Measurements from ENCODE around the gene MAFG. TPM values are rescaled to one million over a fixed set of nuclear protein-coding genes. Genes with fewer than 3 reads are reported as not detected.

The MAFG gene
- total and polyA plus RNA-seq, 2 of the 13 experiments (the other 11 are each of a cell fraction or from before 2014, with no cell fraction given): 14.5 to 20.0 TPM

GRCh38 chr17:81926451-81927151 lies 934 bp downstream of the MAFG start (continued):
- TF ChIP-seq POGK (CRISPR knock-in tag; conservative IDR thresholded peaks at IDR 0.05) (0 out of 2 replicates have a peak, but pooled peaks have one; percentile 5), ZNF775 (CRISPR knock-in tag; IDR thresholded peaks at IDR 0.05; ENCODE audit: borderline replicate concordance) (no peak), ZNF230 (CRISPR knock-in tag; IDR thresholded peaks at IDR 0.05) (0 out of 2 replicates have a peak, but pooled peaks have one; percentile 58), ZNF180 (CRISPR knock-in tag; IDR thresholded peaks at IDR 0.05; ENCODE audit: borderline replicate concordance, low read depth) (no peak), ADNP (CRISPR knock-in tag; IDR thresholded peaks at IDR 0.05) (no peak), SALL1 (CRISPR knock-in tag; IDR thresholded peaks at IDR 0.05) (peak; percentile 64), ZNF484 (CRISPR knock-in tag; IDR thresholded peaks at IDR 0.05; ENCODE audit: borderline replicate concordance, low read depth) (no peak), ZNF10 (CRISPR knock-in tag; IDR thresholded peaks at IDR 0.05; ENCODE audit: borderline replicate concordance, low read depth) (no peak), SP2 (CRISPR knock-in tag; IDR thresholded peaks at IDR 0.05) (no peak), REPIN1 (CRISPR knock-in tag; IDR thresholded peaks at IDR 0.05; ENCODE audit: borderline replicate concordance, low read depth) (no peak), ZKSCAN1 (IDR thresholded peaks at IDR 0.05; ENCODE audit: low read length) (no peak), ZNF138 (CRISPR knock-in tag; IDR thresholded peaks at IDR 0.05; ENCODE audit: low read depth) (0 out of 2 replicates have a peak, but pooled peaks have one; percentile 33), ZNF772 (CRISPR knock-in tag; IDR thresholded peaks at IDR 0.05) (no peak), HBP1 (CRISPR knock-in tag; IDR thresholded peaks at IDR 0.05; ENCODE audit: low read depth) (no peak), ZNF549 (CRISPR knock-in tag; IDR thresholded peaks at IDR 0.05) (no peak), ZBTB8A (CRISPR knock-in tag; IDR thresholded peaks at IDR 0.05; ENCODE audit: borderline replicate concordance, low read depth) (no peak), XBP1 (CRISPR knock-in tag; IDR thresholded peaks at IDR 0.05) (no peak), ZEB1 (IDR thresholded peaks at IDR 0.05; ENCODE audit: insufficient replicate concordance, low read depth) (no peak), SNAPC2 (CRISPR knock-in tag; IDR thresholded peaks at IDR 0.05) (no peak)
- TF ChIP-seq, protein P1, sequence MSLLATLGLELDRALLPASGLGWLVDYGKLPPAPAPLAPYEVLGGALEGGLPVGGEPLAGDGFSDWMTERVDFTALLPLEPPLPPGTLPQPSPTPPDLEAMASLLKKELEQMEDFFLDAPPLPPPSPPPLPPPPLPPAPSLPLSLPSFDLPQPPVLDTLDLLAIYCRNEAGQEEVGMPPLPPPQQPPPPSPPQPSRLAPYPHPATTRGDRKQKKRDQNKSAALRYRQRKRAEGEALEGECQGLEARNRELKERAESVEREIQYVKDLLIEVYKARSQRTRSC (CRISPR knock-in tag; IDR thresholded peaks at IDR 0.05; ENCODE audit: low read depth): no peak
- TF ChIP-seq, protein P2, sequence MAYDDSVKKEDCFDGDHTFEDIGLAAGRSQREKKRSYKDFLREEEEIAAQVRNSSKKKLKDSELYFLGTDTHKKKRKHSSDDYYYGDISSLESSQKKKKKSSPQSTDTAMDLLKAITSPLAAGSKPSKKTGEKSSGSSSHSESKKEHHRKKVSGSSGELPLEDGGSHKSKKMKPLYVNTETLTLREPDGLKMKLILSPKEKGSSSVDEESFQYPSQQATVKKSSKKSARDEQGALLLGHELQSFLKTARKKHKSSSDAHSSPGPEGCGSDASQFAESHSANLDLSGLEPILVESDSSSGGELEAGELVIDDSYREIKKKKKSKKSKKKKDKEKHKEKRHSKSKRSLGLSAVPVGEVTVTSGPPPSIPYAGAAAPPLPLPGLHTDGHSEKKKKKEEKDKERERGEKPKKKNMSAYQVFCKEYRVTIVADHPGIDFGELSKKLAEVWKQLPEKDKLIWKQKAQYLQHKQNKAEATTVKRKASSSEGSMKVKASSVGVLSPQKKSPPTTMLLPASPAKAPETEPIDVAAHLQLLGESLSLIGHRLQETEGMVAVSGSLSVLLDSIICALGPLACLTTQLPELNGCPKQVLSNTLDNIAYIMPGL (CRISPR knock-in tag; IDR thresholded peaks at IDR 0.05; ENCODE audit: borderline replicate concordance in 1 of 2, low read depth in 1 of 2): peak in 1 of 2 experiments; percentile 67; a peak in 1 of 4 replicates
- TF ChIP-seq, protein P3, sequence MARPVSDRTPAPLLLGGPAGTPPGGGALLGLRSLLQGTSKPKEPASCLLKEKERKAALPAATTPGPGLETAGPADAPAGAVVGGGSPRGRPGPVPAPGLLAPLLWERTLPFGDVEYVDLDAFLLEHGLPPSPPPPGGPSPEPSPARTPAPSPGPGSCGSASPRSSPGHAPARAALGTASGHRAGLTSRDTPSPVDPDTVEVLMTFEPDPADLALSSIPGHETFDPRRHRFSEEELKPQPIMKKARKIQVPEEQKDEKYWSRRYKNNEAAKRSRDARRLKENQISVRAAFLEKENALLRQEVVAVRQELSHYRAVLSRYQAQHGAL (CRISPR knock-in tag; IDR thresholded peaks at IDR 0.05; ENCODE audit: not compliant biosample characterization): no peak

All from HepG2 (cell line).